GM23338 (cell line): ENCODE measurements around the gene TRPC3. TPM values are rescaled to one million over a fixed set of nuclear protein-coding genes. Genes with fewer than 3 reads are reported as not detected.

Experiments
- ATAC-seq: fragments of 200-7000 bp; cut with Tn5 transposase; 3 replicates; pipeline ENCODE4 v1.9.1; 2020
- DNase-seq: peaks from one replicate; pipeline ENCODE4 v3.0.0-alpha.2; 2015; ENCODE audit warnings: low spot score
- H2AFZ ChIP-seq: fragments of 200-600 bp; sonication (generic); 2 replicates; pipeline ENCODE4 v1.8.0; 2016; ENCODE audit warnings: antibody characterized with exemption, mild to moderate bottlenecking, moderate library complexity
- H3F3A ChIP-seq: fragments of 200-600 bp; sonication (generic); replicated peaks from 2 replicates; pipeline ENCODE4 v1.8.0; 2017; ENCODE audit warnings: antibody characterized with exemption, mixed run types, low read depth
- H3K27ac ChIP-seq: fragments of 200-600 bp; sonication (generic); 2 replicates; pipeline ENCODE4 v1.6.1; 2016; ENCODE audit warnings: low read depth
- H3K27me3 ChIP-seq: fragments of 200-600 bp; sonication (generic); 2 replicates; pipeline ENCODE4 v1.8.0; 2016; ENCODE audit warnings: mild to moderate bottlenecking, mixed run types, moderate library complexity; ENCODE audit not compliant: insufficient read depth
- H3K36me3 ChIP-seq: fragments of 200-600 bp; sonication (generic); 2 replicates; pipeline ENCODE4 v1.8.0; 2016; ENCODE audit warnings: mild to moderate bottlenecking; ENCODE audit not compliant: insufficient read depth
- H3K4me1 ChIP-seq: fragments of 200-600 bp; sonication (generic); 2 replicates; pipeline ENCODE4 v1.8.0; 2016; ENCODE audit warnings: mild to moderate bottlenecking, moderate library complexity; ENCODE audit not compliant: insufficient read depth
- H3K4me2 ChIP-seq: fragments of 200-600 bp; sonication (generic); 2 replicates; pipeline ENCODE4 v1.7.1; 2017; ENCODE audit warnings: mixed run types
- H3K4me3 ChIP-seq: fragments of 200-600 bp; sonication (generic); 2 replicates; pipeline ENCODE4 v1.6.1; 2016; ENCODE audit warnings: mixed run types
- H3K79me2 ChIP-seq: fragments of 200-600 bp; sonication (generic); replicated peaks from 2 replicates; pipeline ENCODE4 v1.8.0; 2017; ENCODE audit warnings: mild to moderate bottlenecking; ENCODE audit not compliant: insufficient read depth
- H3K9me2 ChIP-seq: fragments of 200-600 bp; sonication (generic); 2 replicates; pipeline ENCODE4 v1.8.0; 2017; ENCODE audit not compliant: insufficient read depth
- H4K20me1 ChIP-seq: fragments of 200-600 bp; sonication (generic); replicated peaks from 2 replicates; pipeline ENCODE4 v1.8.0; 2017; ENCODE audit warnings: mild to moderate bottlenecking; ENCODE audit not compliant: insufficient read depth
- H3K27ac Mint-ChIP-seq: 2 replicates; pipeline ENCODE4 v1.8.0; 2020; ENCODE audit warnings: inconsistent platforms, mild to moderate bottlenecking, moderate library complexity, mixed read lengths
- H3K27me3 Mint-ChIP-seq: 3 replicates; pipeline ENCODE4 v1.8.0; 2022; ENCODE audit warnings: low read depth, mild to moderate bottlenecking, moderate library complexity, mixed read lengths, inconsistent platforms; ENCODE audit not compliant: insufficient read depth, poor library complexity
- H3K36me3 Mint-ChIP-seq: 3 replicates; pipeline ENCODE4 v1.8.0; 2021; ENCODE audit warnings: low read depth, mild to moderate bottlenecking, inconsistent platforms, moderate library complexity, mixed read lengths
- H3K4me1 Mint-ChIP-seq: 3 replicates; pipeline ENCODE4 v1.8.0; 2020; ENCODE audit warnings: mild to moderate bottlenecking, inconsistent platforms, mixed read lengths
- H3K4me3 Mint-ChIP-seq: 3 replicates; pipeline ENCODE4 v1.8.0; 2021; ENCODE audit warnings: moderate library complexity, mild to moderate bottlenecking, inconsistent platforms, mixed read lengths
- H3K9me3 Mint-ChIP-seq: 3 replicates; pipeline ENCODE4 v1.8.0; 2020; ENCODE audit warnings: moderate library complexity, mild to moderate bottlenecking, inconsistent platforms, mixed read lengths
- CREB1 ChIP-seq: fragments of 250-450 bp; sonication (Bioruptor Pico); IDR thresholded peaks from 2 replicates; pipeline ENCODE4 v1.5.0; 2020; ENCODE audit warnings: low read depth, mild to moderate bottlenecking, moderate library complexity
- EZH2 ChIP-seq: fragments of 200-600 bp; sonication (generic); IDR thresholded peaks from one replicate; pipeline ENCODE4 v1.8.0; 2017; ENCODE audit warnings: antibody characterized with exemption, mild to moderate bottlenecking, low read depth; ENCODE audit not compliant: unreplicated experiment
- POLR2AphosphoS5 ChIP-seq: IDR thresholded peaks from 2 replicates; pipeline ENCODE4 v1.6.1; 2016; ENCODE audit warnings: antibody characterized with exemption, low read depth
- REST ChIP-seq: IDR thresholded peaks from one replicate; pipeline ENCODE4 v1.6.1; 2018; ENCODE audit warnings: antibody characterized with exemption; ENCODE audit not compliant: unreplicated experiment
- polyA plus RNA-seq: library from polyadenylated mRNA; unstranded; fragments of >200 nt; fragmentation: Nextera tagmentation; extraction: Ambion mirVana; gene quantifications from 2 replicates; pipeline ENCODE4 v1.2.1, GENCODE V29; 2016
- total RNA-seq: library from RNA; depleted of rRNA; stranded (reverse); fragments of >200 nt; shearing (Covaris generic); gene quantifications from 2 replicates; pipeline ENCODE4 v1.2.3, GENCODE V29; 2014

The TRPC3 gene
- total and polyA plus RNA-seq, 2 experiments from 2014 or later, result 0.44 to 1.0 TPM

DNA sequence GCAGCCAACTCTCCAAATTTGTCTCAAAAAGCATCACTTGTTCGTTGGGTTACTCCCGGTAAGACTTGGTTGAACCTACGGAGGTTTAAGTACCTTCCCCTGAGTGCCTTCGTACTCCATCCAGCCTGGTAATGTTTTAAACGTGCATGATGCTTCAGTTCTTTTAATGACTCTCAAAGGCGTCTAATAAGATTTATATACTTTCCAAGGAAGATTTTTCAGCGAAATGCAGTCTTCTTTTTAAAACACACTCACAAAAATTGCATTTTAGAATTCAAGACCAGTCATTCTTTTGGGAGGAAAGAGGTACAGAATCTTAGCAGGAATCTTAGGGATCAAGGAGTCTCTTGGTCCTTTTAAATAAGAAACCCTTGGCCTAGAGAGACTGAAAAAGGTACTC, 430 bp upstream of the TRPC3 start:
- Histone ChIP-seq H3K36me3 (no peaks in the 10 kb centered on the region), H3K9me2 (no peaks in the 10 kb centered on the region), H2AFZ (peak overlapping the region; percentile 96), H3K4me3 (peak overlapping the region; percentile 91), H3K4me2 (peak overlapping the region; percentile 100), H4K20me1 (no peaks in the 10 kb centered on the region), H3K27me3 (peaks cover 79% of the 10 kb centered on the region), H3K4me1 (peaks cover 7% of the 10 kb centered on the region; the same call in 1 of the 2 replicates), H3F3A (0 out of 2 replicates have a peak, but pooled peaks cover 5% of the 10 kb centered on the region), H3K27ac (no peak overlapping the region), H3K79me2 (no peaks in the 10 kb centered on the region)
- no peak overlapping the region for H3K27ac Mint-ChIP-seq
- TF ChIP-seq EZH2, result peak; percentile 71
- TF ChIP-seq POLR2AphosphoS5, result no peak
- peaks cover 5% of the 10 kb centered on the region; the same call in 2 of the 3 replicates for H3K4me1 Mint-ChIP-seq
- no peaks in the 10 kb centered on the region; the same call in 2 of the 3 replicates for H3K36me3 Mint-ChIP-seq
- no peaks in the 10 kb centered on the region; the same call in 2 of the 3 replicates for H3K9me3 Mint-ChIP-seq
- peak; percentile 13 for DNase-seq
- H3K27me3 Mint-ChIP-seq, result peaks cover 52% of the 10 kb centered on the region
- H3K4me3 Mint-ChIP-seq, result peak overlapping the region; percentile 64
- ATAC-seq, result no peak

GRCh38 chr4:121950680-121951520, 960 bp downstream of the TRPC3 start:
- Histone ChIP-seq H3K36me3 (no peaks in the 10 kb centered on the region), H3K27me3 (peaks cover 88% of the 10 kb centered on the region), H4K20me1 (no peaks in the 10 kb centered on the region), H3K27ac (no peak overlapping the region), H3K4me3 (peak overlapping the region; percentile 91), H2AFZ (peak overlapping the region; percentile 100), H3K4me1 (peaks cover 7% of the 10 kb centered on the region; the same call in 1 of the 2 replicates), H3F3A (0 out of 2 replicates have a peak, but pooled peaks cover 5% of the 10 kb centered on the region), H3K9me2 (no peaks in the 10 kb centered on the region), H3K79me2 (no peaks in the 10 kb centered on the region), H3K4me2 (peak overlapping the region; percentile 100)
- TF ChIP-seq REST (no peak), CREB1 (CRISPR knock-in tag) (no peak), EZH2 (peak; percentile 48)
- no peak overlapping the region for H3K27ac Mint-ChIP-seq
- ATAC-seq (peak; percentile 48), DNase-seq (peak; percentile 44)
- H3K27me3 Mint-ChIP-seq, result peaks cover 52% of the 10 kb centered on the region
- no peaks in the 10 kb centered on the region; the same call in 2 of the 3 replicates for H3K9me3 Mint-ChIP-seq
- H3K4me1 Mint-ChIP-seq, result peaks cover 5% of the 10 kb centered on the region; the same call in 2 of the 3 replicates
- H3K4me3 Mint-ChIP-seq, result peak overlapping the region; percentile 87
- no peaks in the 10 kb centered on the region; the same call in 2 of the 3 replicates for H3K36me3 Mint-ChIP-seq
